NCI-H82 treated with DMSO at 0.1 percent for 48 hours (cell line): Measurements from ENCODE around the gene NEK2.

Experiments
- DNase-seq: peaks from one replicate; lab custom pipeline; 2025; ENCODE audit not compliant: unreplicated experiment; lab: John Stamatoyannopoulos, UW

The NEK2 gene

DNA sequence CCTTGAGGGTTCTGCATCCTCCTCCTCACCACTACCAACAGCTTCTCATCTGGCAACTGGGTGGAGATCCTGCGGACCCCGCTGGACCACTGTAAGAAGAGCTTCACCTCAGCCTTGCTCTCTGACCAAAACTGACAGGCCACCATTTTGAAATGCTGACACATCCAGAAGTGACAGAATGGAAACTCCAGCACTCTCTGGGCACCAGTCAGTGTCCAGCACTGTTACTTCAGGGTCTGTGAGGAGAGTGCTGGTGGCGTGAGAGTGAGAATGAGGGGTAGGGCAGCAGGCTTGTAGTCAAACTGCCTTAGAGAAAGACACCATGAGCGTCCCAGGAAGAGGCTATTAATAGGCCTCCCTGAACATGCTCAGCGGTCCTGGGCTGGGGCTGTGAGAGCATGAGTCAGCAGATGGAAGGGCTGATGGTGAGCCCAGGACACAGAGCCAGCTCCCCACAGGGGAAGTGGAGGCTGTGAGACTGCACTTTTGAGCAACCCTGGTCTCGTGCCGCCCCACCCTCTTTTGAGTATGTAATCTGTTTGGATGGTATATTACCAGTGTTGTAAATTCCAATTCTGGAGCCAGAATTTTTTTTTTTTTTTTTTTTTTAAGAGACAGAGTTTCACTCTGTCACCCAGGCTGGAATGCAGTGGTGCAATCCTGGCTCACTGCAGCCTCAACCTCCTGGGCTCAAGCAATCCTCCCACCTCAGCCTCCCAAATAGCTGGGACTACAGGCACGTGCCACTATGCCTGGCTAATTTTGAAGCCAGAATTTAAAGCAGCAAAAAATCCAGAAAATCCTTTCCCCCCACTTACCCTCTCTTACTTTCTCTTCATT lies 62.1 kb downstream of the NEK2 start:
- DNase-seq: no peak

DNA sequence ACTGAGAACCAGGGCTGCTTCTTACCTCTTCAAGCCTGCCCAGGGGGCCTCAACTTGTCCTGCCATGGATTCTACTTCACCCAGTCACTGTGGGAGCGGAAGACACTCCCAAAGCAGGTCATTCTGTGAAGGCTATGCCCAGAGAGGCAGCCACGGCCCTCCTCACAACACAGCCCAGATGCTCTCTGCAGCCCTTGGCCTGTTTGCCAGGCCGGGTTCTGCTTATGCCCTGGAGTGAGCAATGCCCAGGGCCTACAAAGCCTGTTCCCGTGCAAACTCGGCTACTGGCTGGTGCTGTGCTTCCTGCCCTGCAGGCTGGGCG lies 62.7 kb downstream of the NEK2 start:
- no peak for DNase-seq
